Right renal pelvis (tissue), 4 donors: ENCODE measurements around the gene HSPBAP1. TPM values are rescaled to one million over a fixed set of nuclear protein-coding genes. Genes with fewer than 3 reads are reported as not detected.

Source experiments
- DNase-seq, 4 donors: peaks; one replicate each; pipeline ENCODE4 v3.0.0-alpha.2; 2013; ENCODE audit warnings: low read depth in 4 of 4, low spot score in 3 of 4, missing footprints in 1 of 4
- polyA plus RNA-seq, 4 donors: library from polyadenylated mRNA; unstranded; fragments of 120-200 nt; gene quantifications; one replicate each; pipeline ENCODE4 v1.2.1, GENCODE V29; 2013; ENCODE audit not compliant: insufficient read length in 4 of 4

HSPBAP1 gene, protein sequence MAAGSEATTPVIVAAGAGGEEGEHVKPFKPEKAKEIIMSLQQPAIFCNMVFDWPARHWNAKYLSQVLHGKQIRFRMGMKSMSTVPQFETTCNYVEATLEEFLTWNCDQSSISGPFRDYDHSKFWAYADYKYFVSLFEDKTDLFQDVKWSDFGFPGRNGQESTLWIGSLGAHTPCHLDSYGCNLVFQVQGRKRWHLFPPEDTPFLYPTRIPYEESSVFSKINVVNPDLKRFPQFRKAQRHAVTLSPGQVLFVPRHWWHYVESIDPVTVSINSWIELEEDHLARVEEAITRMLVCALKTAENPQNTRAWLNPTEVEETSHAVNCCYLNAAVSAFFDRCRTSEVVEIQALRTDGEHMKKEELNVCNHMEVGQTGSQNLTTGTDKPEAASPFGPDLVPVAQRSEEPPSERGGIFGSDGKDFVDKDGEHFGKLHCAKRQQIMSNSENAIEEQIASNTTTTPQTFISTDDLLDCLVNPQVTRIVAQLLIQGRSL
- 10 to 100 TPM; 10.3 to 13.5 (median 11.1) TPM for polyA plus RNA-seq

- DNase-seq: peak; percentile 81 to 85 (median 82)
Observed at GRCh38 chr3:122793568-122794416, at the start of gene HSPBAP1. Gene HSPBAP1, minus strand, starts transcription at chr3:122793831. Its CDS starts 151 bp downstream, at chr3:122793680.

GRCh38 chr3:122835590-122835989 lies 42.0 kb upstream of the HSPBAP1 start:
- DNase-seq: no peak

DNA sequence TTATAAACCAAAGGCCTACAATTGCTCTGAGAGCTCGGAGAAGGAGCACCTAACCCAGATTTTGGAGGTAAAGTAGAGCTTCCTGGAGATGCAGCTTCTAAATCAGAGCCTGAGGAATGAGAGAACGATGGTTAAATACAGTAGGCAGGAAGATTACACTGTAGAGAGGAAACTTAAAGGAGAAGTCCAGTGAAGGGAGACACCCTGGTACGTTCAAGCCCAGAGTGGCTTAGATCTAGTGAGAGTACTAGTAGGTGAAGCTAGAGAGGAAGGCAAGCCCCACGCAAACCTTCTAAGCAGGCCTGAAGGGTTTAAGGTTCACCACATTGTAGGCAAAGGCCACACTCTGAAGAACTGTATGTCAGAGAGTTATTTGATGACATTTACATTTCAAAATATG lies 34.6 kb upstream of the HSPBAP1 start:
- DNase-seq: no peak

GRCh38 chr3:122826278-122826677 lies 32.6 kb upstream of the HSPBAP1 start:
- DNase-seq: no peak

DNA sequence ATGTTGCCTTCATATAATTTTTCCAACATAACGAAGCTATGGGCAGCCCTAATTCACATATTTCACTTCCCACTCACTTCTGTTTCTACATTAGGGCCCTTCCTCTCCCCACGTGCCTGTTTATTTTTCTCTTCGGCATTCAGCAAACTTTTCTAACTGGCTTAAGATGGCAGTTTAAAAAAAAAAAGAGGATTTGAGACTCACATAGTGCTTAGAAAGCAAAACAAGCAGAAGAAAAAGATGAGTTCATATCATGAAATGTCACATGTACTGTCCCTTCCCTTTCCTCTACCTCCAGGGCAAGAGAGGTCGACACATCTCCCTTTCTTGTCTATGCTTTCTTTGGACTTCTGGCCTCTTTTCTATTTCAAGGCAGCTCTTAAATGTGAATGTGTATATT lies 31.8 kb upstream of the HSPBAP1 start:
- no peak for DNase-seq

DNA sequence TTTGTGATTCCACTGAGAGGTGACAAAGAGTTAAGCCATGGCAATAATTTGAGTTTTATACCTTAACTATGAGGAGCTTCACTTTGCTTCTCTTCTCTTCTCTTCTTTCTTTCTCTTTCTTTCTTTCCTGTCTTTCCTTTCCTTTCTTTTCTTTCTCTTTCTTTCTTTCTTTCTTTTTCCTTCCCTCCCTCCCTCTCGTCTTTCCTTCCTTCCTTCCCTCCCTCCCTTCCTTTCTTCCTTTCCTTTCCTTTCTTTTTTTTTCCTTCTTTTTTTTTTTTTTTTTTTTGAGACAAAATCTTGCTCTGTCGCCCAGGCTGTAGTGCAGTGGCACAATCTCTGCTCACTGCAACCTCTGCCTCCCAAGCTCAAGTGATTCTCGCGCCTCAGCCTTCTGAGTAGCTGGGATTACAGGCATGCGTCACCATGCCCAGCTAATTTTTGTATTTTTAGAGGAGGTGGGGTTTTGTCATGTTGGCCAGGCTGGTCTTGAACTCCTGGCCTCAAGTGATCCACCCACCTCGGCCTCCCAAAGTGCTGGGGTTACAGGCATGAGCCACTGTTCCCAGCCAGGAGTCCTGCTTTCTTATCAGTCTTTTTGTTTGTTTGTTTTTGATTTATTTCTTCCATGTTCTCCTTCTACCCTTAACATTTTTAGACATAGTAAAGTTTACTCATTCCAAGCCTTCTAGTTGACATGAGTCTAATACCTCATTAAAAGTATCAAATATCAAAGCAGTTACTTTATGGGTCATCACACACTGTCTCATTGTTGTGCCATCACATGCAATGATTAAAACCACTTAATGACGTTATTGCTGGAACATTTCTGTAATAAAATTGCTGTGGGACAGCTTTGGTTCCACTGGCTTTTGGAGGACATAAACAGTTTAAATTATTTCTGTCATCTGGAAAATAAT lies 31.1 kb upstream of the HSPBAP1 start:
- DNase-seq: peak in 1 of 4 donors; percentile 1

GRCh38 chr3:122816587-122816986 lies 23.0 kb upstream of the HSPBAP1 start:
- no peak for DNase-seq

- no peak for DNase-seq
Observed at GRCh38 chr3:122810734-122811133, 17.1 kb upstream of the HSPBAP1 start.

DNA sequence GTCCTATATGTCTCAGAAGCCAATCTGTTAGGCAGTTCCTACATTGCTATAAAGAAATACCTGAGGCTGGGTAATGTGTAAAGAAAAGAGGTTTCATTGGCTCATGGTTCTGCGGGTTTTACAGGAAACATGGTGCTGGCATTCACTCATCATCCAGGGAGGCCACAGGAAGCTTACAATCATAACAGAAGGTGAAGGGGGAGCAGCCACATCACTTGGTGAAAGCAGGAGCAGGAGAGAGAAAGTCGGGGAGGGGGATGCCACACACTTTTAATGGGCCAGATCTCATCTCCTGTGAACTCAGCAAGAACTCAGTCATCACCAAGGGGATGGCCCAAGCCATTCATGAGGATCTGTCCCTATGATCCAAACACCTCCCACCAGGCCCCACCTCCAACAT lies 10.3 kb upstream of the HSPBAP1 start:
- no peak for DNase-seq

- DNase-seq: no peak
Observed at GRCh38 chr3:122802323-122802722, 8.7 kb upstream of the HSPBAP1 start.

GRCh38 chr3:122800706-122801237 lies 7.1 kb upstream of the HSPBAP1 start:
- no peak for DNase-seq

DNA sequence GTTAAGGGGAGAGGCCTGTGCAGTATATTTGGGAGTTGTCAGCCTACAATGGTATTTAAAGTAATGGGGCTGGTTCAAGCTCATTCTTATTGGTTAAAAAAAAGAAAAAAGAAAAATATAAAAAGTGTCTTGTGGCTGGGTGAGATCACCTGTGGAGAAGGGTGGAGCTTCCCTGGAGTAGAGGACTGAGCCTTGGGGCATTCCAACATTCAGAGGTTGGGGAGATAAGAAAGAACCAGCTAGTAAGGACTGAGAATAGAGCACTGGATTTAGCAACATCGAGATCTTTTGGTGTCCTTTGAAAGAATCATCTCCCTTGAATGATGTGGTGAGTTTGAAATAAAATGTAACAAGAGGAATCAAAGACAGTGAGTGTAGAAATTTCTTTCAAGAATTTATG lies 6.4 kb upstream of the HSPBAP1 start:
- DNase-seq: no peak

DNA sequence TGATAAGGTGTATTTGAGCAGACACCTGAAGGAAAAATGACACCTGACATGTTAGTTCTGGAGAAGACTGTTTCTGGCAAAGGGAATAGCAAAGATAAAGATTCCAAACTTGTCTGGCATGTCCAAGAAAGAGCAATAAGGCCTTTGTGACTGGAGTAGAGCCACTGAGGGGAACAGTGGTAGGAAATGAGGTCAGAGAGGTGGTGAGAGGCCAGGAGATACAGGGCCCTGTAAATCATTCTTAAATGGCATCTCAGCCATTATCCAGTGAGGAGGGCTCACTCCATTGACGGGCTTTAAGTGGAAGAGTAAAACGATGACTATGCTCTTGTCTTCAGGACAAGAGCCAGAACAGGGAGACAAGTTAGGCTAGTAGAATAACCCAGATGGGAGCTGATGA lies 5.7 kb upstream of the HSPBAP1 start:
- no peak for DNase-seq

DNA sequence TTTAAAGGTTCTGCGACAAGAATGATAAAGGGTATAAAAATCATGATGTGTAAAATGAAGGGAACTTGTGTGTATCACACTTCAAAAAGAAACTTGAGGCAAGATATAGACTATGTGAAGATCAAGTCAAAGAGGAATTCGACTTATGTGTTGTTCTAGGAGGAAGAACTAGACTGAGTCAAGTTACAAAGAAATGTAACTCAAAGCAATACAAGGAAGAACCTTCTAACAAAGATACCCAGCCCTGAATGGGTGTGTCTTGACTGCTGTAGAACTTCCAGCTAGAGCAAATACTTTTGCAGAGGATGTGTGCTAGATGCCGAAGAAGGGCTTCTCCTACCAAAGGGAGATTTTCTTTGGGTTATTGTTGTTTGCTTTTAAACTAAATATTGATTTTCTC lies 3.7 kb upstream of the HSPBAP1 start:
- no peak for DNase-seq

- DNase-seq: peak in 1 of 4 donors; percentile 7
Observed at GRCh38 chr3:122795674-122796195, 2.1 kb upstream of the HSPBAP1 start.

DNA sequence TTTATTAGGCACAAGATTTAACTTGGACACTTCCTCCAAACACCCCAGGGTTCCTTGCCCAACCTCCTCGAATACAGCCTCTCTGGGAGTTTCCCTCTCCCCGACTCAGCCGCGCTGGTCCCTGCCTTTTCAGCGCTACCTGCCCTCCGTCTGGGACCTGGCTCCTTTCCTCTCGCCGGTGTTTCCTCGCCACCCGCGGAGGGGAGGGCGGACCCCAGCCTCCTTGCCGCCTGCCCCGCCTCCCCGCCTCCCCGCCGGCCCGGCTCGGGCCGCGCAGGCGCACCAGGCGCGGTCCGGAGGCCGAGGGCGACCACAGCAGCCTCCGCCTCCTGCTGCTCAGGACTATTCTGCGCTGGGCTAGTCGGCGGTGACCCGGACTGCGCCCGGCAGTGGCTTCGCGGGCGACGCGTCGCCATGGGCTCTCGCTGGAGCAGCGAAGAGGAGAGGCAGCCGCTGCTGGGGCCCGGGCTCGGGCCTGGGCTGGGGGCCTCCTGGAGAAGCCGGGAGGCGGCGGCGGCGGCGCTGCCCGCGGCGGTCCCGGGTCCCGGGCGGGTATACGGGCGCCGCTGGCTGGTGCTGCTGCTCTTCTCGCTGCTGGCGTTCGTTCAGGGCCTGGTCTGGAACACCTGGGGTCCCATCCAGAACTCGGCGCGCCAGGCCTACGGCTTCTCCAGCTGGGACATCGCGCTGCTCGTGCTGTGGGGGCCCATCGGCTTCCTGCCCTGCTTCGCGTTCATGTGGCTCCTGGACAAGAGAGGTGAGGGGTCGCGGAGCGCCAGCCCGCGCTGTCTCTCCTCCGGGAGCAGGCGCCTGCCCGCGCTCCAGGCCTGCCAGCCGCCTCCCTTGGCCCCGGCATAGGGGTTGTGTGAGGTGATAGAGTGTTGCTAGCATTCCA lies 1.4 kb upstream of the HSPBAP1 start, which contains the start of gene SLC49A4:
TSS of gene SLC49A4 (plus strand) at position 291 of the 895 bp plus-strand sequence. CDS start at position 415, 124 bp downstream.
- peak; percentile 65 to 73 (median 72) for DNase-seq

- no peak for DNase-seq
Observed at GRCh38 chr3:122794483-122794778, 800 bp upstream of the HSPBAP1 start.

DNA sequence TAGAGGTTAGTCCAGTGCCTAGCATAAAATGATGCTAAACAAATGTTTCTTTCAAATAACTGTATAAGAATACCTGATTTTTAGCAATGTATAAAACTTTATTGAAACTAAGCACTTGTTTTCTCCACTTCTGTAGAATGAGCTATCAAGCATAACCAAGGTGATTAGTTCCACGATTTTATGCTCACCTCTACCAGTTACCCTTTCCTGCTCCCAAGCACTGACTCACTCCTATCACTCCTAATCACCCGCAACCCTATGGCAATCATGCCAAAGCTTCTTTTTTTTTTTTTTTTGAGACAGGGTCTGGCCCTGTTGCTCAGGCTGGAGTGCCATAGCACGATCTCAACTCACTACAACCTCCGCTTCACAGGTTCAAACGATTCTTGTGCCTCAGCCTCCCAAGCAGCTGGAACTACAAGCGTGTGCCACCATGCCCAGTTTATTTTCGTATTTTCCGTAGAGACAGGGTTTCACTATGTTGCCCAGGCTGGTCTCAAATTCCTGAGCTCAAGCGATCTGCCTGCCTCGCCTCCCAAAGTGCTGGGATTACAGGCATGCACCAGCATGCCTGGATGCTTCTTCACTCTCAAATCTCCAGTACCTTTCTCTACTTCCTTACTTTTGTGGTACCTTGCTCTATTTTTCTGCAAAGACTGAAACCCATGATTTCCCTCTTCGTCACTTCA lies 3.9 kb downstream of the HSPBAP1 start:
- no peak for DNase-seq
